Choroid plexus epithelial cell (primary cell): Measurements from ENCODE around the gene NPAS3.

ENCODE experiments used
- DNase-seq: peaks from one replicate; pipeline ENCODE4 v3.0.0-alpha.2; 2010; ENCODE audit warnings: low read depth
- H3K4me3 ChIP-seq: 2 replicates; pipeline ENCODE4 v1.5.1; 2011; ENCODE audit warnings: low read depth, mild to moderate bottlenecking, control low read depth, low read length, moderate library complexity
- CTCF ChIP-seq: conservative IDR thresholded peaks from 2 replicates; pipeline ENCODE4 v1.5.1; 2011; ENCODE audit warnings: low read depth, mild to moderate bottlenecking, control low read depth, inconsistent platforms, low read length, moderate library complexity

NPAS3 gene

GRCh38 chr14:33239465-33239864 lies 300.8 kb downstream of the NPAS3 start:
- no peak for TF ChIP-seq CTCF
- no peak for DNase-seq
- no peak overlapping the region for H3K4me3 ChIP-seq

GRCh38 chr14:33240466-33240865 lies 301.8 kb downstream of the NPAS3 start:
- H3K4me3 ChIP-seq: no peak overlapping the region
- no peak for DNase-seq
- no peak for TF ChIP-seq CTCF

- TF ChIP-seq CTCF: no peak
- H3K4me3 ChIP-seq: no peak overlapping the region
- no peak for DNase-seq
Observed at GRCh38 chr14:33241331-33241730, 302.7 kb downstream of the NPAS3 start.

GRCh38 chr14:33249233-33249820 lies 310.6 kb downstream of the NPAS3 start:
- H3K4me3 ChIP-seq: no peak overlapping the region
- no peak for DNase-seq
- no peak for TF ChIP-seq CTCF

- DNase-seq: no peak
- H3K4me3 ChIP-seq: no peak overlapping the region
- TF ChIP-seq CTCF: no peak
Observed at GRCh38 chr14:33250963-33251362, 312.3 kb downstream of the NPAS3 start.

- no peak for DNase-seq
- no peak for TF ChIP-seq CTCF
- H3K4me3 ChIP-seq: no peak overlapping the region
Observed at GRCh38 chr14:33254342-33254741, 315.7 kb downstream of the NPAS3 start.

- DNase-seq: no peak
- no peak overlapping the region for H3K4me3 ChIP-seq
- no peak for TF ChIP-seq CTCF
Observed at GRCh38 chr14:33254861-33255395, 316.2 kb downstream of the NPAS3 start.
